SK-N-MC (cell line): ENCODE data around the gene SGSH.

Source experiments
- EZH2 ChIP-seq: fragments of 200-600 bp; sonication (generic); IDR thresholded peaks from one replicate; pipeline ENCODE4 v1.6.1; 2017; ENCODE audit warnings: antibody characterized with exemption
- FOXP2 ChIP-seq: optimal IDR thresholded peaks from 2 replicates; pipeline ENCODE3; 2011; ENCODE audit warnings: mild to moderate bottlenecking, moderate library complexity; ENCODE audit not compliant: insufficient read depth; ENCODE audit errors: extremely low read length, control extremely low read depth
- POLR2AphosphoS5 ChIP-seq: IDR thresholded peaks from 2 replicates; pipeline ENCODE4 v1.6.1; 2012; ENCODE audit warnings: mild to moderate bottlenecking, low read depth, low read length, borderline replicate concordance

DNA sequence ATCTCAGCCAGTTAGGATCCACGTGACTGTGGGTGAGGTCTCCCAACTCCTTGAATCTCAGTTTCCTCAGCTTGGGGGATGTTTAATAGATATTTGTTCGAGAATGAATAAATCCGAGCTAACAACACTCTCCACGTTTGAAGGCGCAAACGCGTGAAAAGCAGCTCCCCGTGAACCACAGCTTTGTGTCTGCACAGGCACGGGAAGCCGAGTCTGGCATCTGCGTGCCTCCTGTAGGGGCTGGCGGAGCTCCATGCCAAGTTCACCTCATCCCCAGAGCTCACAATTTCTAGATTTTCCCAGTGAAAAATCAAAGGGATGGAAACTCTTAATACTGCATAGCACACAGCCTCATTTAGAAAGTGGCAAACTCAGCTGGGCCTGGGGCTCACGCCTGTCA lies 14.3 kb downstream of the SGSH start:
- TF ChIP-seq POLR2AphosphoS5 (no peak), EZH2 (no peak), FOXP2 (no peak)
